PC-9 (cell line): ENCODE measurements around the gene CPA2.

ENCODE experiments used
- CTCF ChIP-seq: fragments of 200-600 bp; sonication (generic); conservative IDR thresholded peaks from 2 replicates; pipeline ENCODE4 v1.6.1; 2017; ENCODE audit warnings: mixed run types, antibody characterized with exemption, mild to moderate bottlenecking, moderate library complexity
- EZH2 ChIP-seq: fragments of 200-600 bp; sonication (generic); IDR thresholded peaks from 2 replicates; pipeline ENCODE4 v1.8.0; 2017; ENCODE audit warnings: antibody characterized with exemption, low read depth

- TF ChIP-seq CTCF: no peak
- no peak for TF ChIP-seq EZH2
These were observed 22.2 kb downstream of the CPA2 start for GRCh38 chr7:130288829-130289228.
